Stimulated activated CD4-positive, alpha-beta T cell treated with anti-CD3 and anti-CD28 coated beads, Interleukin-1b, Interleukin-23, amount 100 ng/mL, for 1 hour (primary cell): ENCODE data around the gene SMIM10L1.
A peak's percentile ranks its signal among the peaks of the same experiment; 100 is the strongest.

Source experiments
- DNase-seq, 2 donors: peaks; one replicate each; pipeline ENCODE4 v3.0.0-alpha.2; 2020; ENCODE audit warnings: low read depth in 2 of 2

Gene SMIM10L1

DNA sequence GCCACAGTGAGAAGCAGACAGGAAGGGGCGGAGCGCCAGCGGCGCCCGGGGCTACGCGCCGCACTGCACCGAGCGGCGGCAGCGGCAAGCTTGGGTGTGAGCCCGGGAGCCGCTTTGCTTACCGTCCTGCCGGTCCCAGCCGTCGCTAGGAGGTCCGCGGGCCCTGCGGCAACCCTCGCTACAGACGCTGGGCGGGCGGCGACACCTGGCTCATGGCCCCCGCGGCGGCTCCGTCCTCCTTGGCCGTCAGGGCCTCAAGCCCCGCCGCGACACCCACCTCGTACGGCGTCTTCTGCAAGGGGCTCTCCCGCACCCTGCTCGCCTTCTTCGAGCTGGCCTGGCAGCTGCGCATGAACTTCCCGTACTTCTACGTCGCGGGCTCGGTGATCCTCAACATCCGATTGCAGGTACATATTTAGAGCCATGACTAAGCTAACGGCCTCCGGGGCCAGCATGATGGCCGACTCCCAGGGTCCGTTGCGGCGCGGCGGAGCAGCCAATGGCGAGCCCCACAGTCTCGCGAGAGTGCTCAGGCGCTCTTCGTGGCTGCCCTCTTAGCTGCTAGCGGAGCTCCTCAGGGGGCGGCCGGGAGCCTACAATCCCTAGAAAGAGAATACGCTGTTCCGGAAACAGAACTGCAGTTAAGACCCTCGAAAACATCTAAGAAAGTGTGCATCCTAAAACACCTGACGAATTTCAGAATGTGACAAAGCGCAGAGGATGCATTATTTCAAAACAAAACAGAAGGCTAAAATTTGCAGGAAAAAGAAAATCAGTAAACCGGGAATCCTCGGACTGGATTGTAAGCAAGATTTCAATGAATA, at the start of gene SMIM10L1:
Gene SMIM10L1 (plus strand): TSS at position 50 of the 824 bp plus-strand sequence. CDS start 163 bp downstream, at position 213.
- DNase-seq, result peak; percentile 57 to 63

DNA sequence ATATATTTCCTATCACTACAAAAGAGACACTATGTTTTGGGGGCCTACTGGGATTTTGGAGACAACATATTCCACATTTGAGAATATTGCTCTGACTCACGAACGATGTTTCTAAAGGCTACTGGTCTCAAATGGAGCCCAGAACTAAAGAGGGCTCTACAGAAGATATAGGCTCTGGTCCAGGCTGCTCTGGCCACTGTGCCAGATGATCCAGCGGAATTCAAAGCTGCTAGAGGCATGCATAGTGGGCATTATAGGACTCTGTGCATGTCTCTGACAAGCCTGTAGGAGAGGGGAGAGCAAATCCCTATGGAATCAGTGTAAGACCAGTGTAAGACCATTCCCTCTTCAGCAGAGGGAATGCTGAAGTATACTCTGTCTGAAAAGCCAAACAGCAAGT, 40.6 kb upstream of the SMIM10L1 start:
- DNase-seq, result no peak

DNA sequence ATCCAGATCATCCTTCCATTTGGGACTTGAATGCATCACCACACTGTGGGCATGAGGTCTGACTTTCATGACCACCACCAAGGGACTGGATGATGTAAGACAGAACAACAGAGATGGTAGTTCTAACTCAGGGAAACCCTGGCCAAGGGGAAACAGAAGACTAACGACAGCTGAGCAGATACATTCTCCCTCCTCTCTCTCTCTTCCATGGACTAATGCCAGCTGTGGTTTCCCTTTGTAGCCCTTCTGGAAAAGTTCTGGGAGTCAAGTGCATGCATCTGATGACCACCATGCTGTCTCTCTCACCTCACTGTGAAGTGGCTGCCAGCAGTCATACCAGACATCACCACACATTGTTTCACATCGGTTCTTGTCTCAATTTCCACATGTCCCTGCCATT, 40.0 kb upstream of the SMIM10L1 start:
- no peak for DNase-seq

DNA sequence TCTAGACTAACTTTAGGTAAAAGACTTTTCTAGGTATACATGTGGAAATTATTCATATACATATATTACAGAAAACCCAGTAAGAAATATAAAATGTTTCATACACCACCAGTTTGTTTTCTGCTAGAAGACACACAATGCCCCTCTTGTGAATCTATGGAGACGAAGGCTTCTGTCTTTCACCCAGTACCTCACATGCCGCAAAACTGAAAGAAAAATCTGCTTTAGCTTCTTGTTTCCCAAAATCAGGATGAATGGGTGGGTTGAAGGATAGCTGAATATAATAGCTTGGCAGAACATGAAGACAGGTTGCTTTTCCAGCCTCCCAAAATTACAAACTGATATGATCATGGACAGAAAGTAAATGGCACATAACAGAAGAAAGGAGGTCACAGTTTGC, 37.8 kb upstream of the SMIM10L1 start:
- DNase-seq, result no peak

DNA sequence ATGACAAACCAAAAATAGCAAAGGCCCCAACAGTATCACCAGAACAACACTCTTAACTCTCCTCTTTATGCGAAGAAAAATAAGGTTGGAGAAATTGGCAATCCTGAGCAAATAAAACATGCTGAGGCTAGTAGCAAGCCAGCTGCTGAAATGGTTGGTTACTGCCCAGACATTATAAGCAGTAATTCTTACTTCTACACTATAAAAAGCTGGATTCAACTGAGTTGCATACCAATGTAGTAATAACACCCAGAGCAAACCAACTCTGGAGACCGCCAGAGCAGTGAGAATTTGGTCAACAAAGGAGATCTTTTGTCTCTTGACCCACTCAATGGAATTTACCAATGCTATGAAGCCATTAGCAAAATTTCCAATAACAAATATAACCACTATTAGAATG, 37.2 kb upstream of the SMIM10L1 start:
- DNase-seq, result no peak

DNA sequence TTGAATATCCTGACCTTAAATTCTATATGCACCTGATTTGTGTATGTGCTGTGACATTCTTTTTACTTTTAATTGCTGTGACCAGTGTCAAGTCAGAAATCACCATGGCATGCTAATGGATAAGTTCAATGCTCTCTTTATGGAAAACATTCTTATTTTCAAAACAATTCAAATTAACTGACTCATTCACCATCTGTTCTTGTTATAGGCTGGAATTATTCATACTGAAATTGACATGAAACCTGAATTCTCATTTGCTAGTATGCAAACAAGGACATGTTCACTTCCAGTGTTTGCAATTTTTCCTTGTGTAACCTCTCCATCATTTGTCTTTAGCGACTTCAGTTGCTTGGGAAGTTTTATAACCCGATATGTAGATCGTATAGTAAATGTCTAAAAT, 36.7 kb upstream of the SMIM10L1 start, which contains the start of gene TAS2R30:
Gene TAS2R30 (minus strand): TSS at position 340 of the 400 bp plus-strand sequence. CDS start 400 bp downstream, outside the sequence.
- no peak for DNase-seq

DNA sequence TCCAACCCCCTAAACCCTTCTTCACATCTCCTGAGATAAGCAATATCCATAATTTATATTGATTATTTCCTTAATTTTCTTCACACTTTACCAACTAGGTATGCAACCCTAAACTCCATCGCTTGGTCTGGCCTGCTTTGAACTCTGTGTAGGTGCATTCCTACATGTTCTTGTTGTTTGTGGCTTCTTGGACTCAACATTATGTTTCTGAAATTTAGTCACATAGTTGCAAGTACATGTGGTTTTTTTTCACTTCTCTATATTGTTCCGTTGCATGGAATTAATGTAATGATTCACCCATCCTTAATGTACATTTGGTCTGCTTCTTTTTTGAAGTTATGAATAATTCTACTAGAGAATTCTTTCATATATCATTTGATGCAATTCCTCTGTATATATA, 34.9 kb upstream of the SMIM10L1 start:
- no peak for DNase-seq

DNA sequence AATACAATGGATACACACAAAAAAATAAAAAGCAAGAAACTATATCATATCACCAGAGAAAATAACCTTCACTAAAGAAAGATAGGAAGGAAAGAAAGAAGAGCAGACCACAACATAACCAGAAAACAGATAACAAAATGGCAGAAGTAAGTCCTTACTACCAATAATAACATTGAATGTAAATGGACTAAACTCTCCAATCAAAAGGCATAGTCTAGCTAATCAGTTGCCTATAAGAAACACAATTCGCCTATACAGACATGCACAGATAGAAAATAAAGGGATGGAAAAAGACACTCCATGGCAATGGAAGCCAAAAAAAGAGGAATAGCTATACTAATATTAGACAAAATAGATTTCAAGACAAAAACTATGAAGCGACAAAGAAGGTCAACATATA, 27.6 kb upstream of the SMIM10L1 start:
- DNase-seq, result no peak

DNA sequence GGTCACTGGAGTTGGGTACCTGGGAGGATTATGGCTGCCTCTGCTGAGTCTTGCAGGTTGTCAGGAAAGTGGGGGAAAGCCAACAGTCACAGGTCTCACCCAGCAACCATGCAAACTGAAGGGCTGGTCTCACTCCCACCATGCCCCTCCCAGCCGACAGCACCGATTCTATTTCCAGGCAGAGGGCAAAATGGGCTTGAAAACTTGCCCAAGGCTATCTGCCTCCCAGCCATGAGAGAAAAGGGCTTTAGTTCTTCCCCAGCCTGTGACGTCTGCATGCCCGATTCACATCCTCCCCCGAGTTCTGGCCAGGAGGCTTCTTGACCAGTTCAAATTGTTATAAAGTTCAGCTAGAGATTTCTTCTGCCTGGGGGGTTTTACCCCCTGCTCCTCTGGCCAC, 26.7 kb upstream of the SMIM10L1 start:
- no peak for DNase-seq

DNA sequence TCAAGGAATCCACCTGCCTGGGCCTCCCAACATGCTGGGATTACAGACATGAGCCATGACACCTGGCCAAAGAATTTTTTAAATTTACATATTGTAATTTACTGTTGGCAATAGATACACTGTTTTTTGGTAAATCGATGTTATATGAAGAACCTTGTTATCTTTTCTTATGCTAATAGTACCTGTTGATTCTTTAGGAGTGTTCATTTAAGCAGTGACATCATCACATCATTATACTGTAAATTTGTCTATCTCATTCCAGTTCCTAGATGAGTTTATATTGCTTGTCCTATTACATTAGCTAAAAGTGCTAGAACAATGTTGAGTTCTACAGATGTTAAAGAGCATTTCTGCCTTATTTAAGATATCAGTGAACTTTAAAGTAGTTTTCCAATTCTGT, 23.6 kb upstream of the SMIM10L1 start:
- DNase-seq, result no peak

DNA sequence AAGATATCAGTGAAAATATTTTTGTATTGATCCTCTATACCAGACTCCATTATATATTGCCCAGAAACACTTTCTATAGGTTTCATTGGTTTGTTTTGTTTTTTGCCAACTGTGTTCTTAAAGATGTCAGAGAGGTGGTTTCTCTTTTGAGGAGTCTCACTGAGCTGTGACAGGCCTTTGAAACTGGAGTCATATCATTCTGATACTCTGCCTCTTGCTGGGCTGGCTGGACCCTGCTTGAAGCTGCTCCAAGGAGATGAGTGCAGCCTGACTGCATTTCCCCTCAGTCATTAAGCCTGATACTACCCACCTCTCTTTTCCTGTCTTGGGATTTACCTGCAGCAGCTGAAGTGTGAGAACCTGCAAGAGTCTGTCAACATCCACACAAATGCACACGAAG, 20.2 kb upstream of the SMIM10L1 start:
- no peak for DNase-seq

DNA sequence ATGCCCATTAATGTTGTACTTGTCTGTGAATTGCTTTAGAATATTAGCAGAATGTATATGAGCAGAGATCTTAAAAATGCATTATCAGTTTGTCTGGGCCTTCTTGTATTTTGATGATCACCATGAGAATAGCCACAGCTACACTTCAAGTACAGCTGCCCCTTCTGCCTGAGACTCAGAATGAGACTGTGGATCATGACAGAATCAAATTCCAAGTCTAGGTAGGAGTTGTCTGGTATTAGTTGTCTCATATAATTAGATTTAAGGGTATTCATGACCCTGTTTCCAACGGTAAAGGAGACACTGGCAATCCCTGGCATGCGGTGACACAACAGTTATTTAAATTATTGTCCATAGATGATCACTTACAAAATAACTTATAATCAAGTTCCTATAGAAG, 18.3 kb upstream of the SMIM10L1 start:
- DNase-seq, result no peak

DNA sequence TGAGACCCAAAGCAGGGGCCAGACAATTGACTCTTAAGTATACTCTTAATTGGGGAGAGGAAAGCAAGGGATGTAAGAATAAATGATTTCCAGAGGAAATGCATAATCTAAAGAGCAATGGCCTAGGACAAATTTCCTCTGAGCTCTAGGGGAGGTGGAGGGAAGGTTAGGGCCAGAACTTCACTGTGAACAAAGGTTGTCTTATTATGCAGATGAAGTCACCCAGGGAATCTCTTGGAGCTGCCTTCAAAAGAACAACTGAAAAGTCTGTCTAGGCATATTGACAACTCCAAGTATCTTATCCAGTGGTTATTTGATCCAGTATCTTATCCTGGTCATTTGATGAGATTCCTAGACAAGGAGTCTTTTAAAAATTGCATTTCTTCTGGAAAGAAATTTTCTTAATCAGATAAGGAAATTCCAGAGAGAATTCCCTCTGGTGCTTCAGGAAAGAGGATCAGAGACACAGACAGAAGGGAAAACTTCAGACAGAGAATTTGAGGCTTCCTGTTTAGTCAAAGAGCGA, 16.5 kb upstream of the SMIM10L1 start:
- DNase-seq, result no peak

DNA sequence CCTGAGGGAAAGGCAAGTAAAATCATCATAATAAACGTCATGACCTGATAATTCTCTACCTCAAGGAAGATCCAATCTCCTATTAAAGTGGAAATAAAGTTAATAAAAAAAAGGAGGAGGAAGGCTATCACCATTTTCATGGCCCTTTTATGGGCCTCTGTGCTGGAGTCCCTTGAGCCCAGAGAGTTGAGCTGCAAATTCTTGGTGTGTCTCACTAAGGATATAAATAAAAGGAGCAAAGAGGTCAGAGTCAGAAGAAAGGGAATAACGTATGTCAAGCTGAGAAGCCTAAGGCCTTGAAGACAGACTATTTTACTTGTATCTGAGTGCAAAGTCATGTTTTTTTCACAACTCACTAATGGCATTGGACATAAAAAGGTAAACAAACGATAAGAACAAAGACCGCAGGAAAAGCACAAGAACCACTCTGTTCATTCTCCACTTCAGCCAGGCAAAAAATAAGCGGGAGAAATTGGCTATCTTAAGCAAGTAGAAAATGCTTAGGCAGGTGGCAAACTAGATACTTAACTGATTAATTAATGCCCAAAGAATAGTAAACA, 12.0 kb upstream of the SMIM10L1 start:
- no peak for DNase-seq

DNA sequence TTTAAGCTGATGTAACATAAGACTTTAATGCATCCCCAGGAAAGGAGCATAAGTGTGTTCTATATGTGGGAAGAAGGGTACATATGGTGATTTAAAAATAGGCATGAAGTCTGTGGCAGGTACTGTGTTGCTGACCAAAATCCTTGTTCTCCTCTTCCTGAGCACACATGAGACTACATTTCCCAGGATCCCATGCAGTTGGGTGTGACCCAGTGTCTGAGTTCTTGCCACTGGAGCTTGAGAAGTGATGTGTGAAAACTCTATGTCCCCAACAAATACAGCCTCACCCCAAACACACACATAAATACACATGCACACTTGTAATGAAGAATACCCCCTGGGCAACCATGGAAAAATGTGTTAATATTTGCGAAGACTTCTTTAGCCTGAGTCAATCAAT, 8.5 kb upstream of the SMIM10L1 start:
- no peak for DNase-seq

DNA sequence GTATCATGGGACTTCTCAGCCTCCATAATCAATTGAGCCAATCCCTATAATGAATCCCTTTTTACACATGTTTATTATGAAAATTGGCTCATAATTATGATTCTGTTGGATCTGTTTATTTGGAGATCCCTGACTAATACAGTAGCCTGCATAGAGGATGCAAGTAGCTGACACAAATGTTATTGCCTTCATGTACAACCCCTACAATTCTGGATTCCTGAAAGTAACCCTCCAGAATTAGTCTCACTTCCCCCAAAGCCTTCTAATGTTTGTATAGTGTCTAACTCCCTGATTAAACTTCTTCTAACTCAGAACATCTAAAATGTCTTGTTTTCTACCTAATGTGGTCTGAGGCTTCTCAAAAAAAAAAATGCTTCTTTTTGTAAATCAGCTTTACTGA, 6.6 kb upstream of the SMIM10L1 start:
- DNase-seq, result no peak

DNA sequence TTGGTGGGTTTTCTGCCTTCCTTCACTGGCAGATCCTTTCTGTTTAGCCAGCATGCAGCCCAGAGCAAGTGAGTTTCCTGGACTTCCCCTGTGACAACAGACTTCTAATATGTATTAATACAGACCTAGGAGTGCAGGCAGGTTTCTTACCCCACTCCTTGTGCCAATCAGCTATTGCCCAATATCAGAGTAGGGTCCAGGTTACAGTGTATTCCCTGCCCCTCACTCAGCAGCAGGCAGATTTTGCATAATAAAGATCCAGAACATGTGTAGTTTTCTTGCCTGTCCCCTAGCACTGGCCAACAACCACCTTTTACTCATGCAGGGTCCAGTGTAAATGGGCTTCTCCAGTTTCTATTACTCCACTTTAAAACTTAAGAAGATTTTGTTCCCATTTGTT, 4.7 kb upstream of the SMIM10L1 start:
- no peak for DNase-seq

DNA sequence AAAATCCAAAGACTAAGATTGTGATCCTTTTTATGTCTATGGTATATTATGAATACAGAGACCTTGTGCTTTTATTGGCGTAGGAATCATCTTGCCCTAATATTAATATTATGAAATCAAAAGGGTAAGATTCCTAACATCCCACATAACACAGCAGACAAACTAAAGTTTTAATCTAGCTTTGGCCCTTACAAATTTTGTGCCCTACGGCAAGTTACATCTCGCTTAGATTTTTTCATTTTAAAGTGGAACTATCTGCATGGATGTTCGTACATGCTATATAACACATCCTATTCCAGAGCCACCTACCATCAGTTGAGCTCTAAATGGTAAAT, 217 bp upstream of the SMIM10L1 start:
- no peak for DNase-seq

DNA sequence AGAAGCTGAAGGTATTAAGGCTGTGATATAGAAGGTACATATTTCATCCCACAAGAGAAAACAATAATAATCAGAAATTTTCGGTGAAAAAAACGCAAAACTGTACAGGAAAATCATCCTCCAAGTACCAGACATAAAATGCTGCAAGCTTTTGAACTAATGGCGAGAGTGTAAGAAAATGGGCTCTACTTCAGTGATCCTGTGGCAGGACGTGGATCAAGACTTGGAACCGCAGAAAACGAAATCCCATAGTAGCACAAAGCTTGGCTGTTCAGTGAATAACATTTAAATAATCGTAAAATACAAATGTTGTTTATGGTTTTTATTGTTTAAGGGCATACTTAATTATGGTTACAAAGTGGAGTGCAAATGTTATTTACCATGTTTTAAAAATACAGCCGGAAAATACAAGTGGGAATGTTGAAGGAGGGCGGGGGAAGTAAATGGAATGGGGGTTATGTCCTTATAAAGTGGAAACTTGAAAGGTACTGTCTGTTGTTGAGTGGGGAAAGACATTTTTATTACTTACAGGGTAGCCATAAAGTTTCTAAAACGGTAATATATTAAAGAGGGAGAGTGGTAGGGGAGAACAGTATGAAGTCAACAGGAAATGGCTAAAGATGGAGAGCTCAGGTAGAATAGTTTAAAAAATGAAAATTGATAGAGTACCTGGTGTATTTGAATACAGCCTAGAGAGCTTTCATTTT, 1.1 kb downstream of the SMIM10L1 start:
- no peak for DNase-seq

DNA sequence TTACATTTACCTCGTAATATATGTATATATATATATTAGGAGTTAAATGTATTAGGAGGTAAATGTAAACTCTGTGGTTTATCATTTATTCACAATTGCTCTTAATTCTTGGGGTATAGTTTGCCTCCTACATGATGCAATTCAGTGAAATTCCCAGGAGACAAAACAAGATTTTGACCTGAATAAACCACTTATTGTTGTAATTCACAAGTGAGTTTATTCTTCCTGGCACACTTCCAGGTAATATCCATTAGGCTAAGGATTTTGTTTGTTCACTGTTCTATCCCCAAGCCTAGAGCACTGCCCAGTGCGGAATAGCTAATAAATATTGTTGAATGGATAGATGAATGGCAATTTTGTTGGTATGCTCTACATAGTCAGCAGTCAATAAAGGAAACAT, 3.0 kb downstream of the SMIM10L1 start:
- DNase-seq, result no peak

DNA sequence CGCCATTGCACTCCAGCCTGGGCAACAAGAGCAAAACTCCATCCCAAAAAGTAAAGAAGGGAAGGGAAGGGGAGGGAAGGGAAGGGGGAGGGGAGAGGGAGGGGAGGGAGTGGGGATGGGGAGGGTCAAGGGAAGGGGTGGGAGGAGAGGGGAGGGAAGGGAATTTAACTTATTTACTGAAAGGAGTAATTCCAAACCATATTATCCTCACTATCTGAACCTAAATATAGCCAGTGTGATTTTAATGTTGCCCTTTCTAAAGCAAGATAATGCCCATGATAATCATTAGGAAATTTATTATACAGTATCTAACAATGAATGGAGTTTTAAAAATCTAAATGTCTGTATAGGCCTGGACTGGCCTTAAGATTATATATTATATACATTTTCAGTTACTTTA, 7.3 kb downstream of the SMIM10L1 start:
- DNase-seq, result no peak

DNA sequence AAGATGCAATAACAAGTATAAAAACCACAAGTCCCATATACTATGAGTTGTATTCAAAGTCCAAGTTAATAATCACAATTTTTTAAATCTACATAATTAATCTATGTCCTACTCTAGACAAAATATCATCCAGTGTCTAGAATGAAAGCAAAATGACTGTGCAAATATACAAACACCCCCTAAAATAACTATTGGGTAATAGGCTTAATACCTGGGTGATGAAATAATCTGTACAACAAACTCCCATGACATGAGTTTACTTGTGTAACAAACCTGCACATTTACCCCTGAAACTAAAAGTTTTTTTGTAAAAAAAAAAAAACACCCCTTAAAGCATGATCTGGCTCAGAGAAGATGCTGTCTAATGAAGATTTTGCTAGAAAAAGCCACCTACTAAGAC, 11.5 kb downstream of the SMIM10L1 start:
- DNase-seq, result no peak

DNA sequence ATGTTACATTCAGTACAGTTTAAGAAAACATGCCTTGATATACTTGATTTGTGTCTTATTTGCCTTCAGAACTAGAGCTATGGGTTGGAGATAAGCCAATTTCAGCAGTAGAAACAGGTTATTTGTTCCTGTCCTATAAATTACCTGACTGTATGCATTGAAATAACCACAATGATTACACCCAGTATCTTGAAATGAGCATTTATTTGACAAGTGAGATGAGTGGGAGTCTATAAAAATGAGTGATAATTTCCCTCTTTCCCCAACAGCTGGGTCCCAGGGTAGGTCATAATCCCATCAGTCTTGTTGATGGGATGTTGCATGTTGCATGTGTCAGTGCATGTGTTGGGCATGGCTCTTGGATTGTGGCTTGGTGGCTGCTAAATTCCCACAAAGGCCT, 12.0 kb downstream of the SMIM10L1 start:
- DNase-seq, result no peak
